CD4-positive, alpha-beta T cell treated with Interleukin-4 for 1 hour (primary cell): ENCODE data around the gene CISD1.

ENCODE experiments used
- DNase-seq, 2 donors: peaks; one replicate each; pipeline ENCODE4 v3.0.0-alpha.2; 2020 to 2022

CISD1 gene

GRCh38 chr10:58266003-58266825 lies 2.7 kb upstream of the CISD1 start:
- peak; percentile 25 to 50 for DNase-seq

- peak; percentile 60 to 73 for DNase-seq
Observed at GRCh38 chr10:58266826-58267712, 1.9 kb upstream of the CISD1 start.

- peak; percentile 96 for DNase-seq
Observed at GRCh38 chr10:58267713-58268453, 1.1 kb upstream of the CISD1 start, which contains the start of gene IPMK. TSS of gene IPMK (minus strand) at chr10:58267894. CDS start at chr10:58267611, 283 bp downstream.

GRCh38 chr10:58268454-58268945 lies 462 bp upstream of the CISD1 start:
- DNase-seq = no peak

GRCh38 chr10:58269782-58270290 lies 874 bp downstream of the CISD1 start:
- no peak for DNase-seq

- DNase-seq = no peak
Observed at GRCh38 chr10:58275261-58275660, 6.3 kb downstream of the CISD1 start.

- no peak for DNase-seq
Observed at GRCh38 chr10:58275908-58276307, 6.9 kb downstream of the CISD1 start.

GRCh38 chr10:58278274-58278961 lies 9.5 kb downstream of the CISD1 start:
- no peak for DNase-seq

- DNase-seq = no peak
Observed at GRCh38 chr10:58278962-58279307, 10.0 kb downstream of the CISD1 start.

GRCh38 chr10:58280477-58280876 lies 11.5 kb downstream of the CISD1 start:
- no peak for DNase-seq

GRCh38 chr10:58281092-58281752 lies 12.3 kb downstream of the CISD1 start:
- DNase-seq = no peak

- peak; percentile 26 to 59 for DNase-seq
Observed at GRCh38 chr10:58282615-58283014, 13.7 kb downstream of the CISD1 start.

GRCh38 chr10:58291538-58292174 lies 22.7 kb downstream of the CISD1 start:
- peak; percentile 36 to 63 for DNase-seq

GRCh38 chr10:58293989-58294388 lies 25.0 kb downstream of the CISD1 start:
- DNase-seq = no peak

- DNase-seq = peak; percentile 53 to 63
Observed at GRCh38 chr10:58299580-58299979, 30.6 kb downstream of the CISD1 start.

- no peak for DNase-seq
Observed at GRCh38 chr10:58300676-58301075, 31.7 kb downstream of the CISD1 start.

- DNase-seq = no peak
Observed at GRCh38 chr10:58302254-58302653, 33.3 kb downstream of the CISD1 start.

- DNase-seq = no peak
Observed at GRCh38 chr10:58304099-58304633, 35.2 kb downstream of the CISD1 start.

- DNase-seq = no peak
Observed at GRCh38 chr10:58305821-58306220, 36.9 kb downstream of the CISD1 start.

- DNase-seq = no peak
Observed at GRCh38 chr10:58307676-58308075, 38.7 kb downstream of the CISD1 start.

- no peak for DNase-seq
Observed at GRCh38 chr10:58311026-58311425, 42.1 kb downstream of the CISD1 start.
